Effector memory CD8-positive, alpha-beta T cell (primary cell): ENCODE data around the gene RASIP1.

Experiments
- ATAC-seq: fragments of 150-1000 bp; cut with Tn5 transposase; replicated peaks from 2 replicates; pipeline ENCODE4 v1.10.0; 2021; ENCODE audit warnings: mild to moderate bottlenecking, moderate library complexity
- DNase-seq, 3 experiments: peaks; one replicate each; pipeline ENCODE4 v3.0.0; 2021
- H3K27ac Mint-ChIP-seq, 2 donors: one replicate each; pipeline ENCODE4 v1.8.0; 2022; ENCODE audit warnings: mild to moderate bottlenecking in 2 of 2, mixed read lengths in 2 of 2, moderate library complexity in 2 of 2
- H3K27me3 Mint-ChIP-seq, 2 donors: one replicate each; pipeline ENCODE4 v1.8.0; 2022; ENCODE audit warnings: mixed read lengths in 2 of 2
- H3K36me3 Mint-ChIP-seq: one replicate; pipeline ENCODE4 v1.8.0; 2022; ENCODE audit warnings: mild to moderate bottlenecking, moderate library complexity, mixed read lengths; ENCODE audit not compliant: insufficient read depth
- H3K4me1 Mint-ChIP-seq, 2 donors: one replicate each; pipeline ENCODE4 v1.8.0; 2022; ENCODE audit warnings: low read depth in 2 of 2, mixed read lengths in 2 of 2
- H3K4me3 Mint-ChIP-seq, 2 donors: one replicate each; pipeline ENCODE4 v1.8.0; 2022; ENCODE audit warnings: mild to moderate bottlenecking in 2 of 2, mixed read lengths in 2 of 2, moderate library complexity in 2 of 2
- H3K9me3 Mint-ChIP-seq, 2 donors: one replicate each; pipeline ENCODE4 v1.8.0; 2022; ENCODE audit warnings: mixed read lengths in 2 of 2

The RASIP1 gene

GRCh38 chr19:48750771-48751504, 10.5 kb upstream of the RASIP1 start:
- H3K9me3 Mint-ChIP-seq: no peaks in the 10 kb centered on the region
- H3K36me3 Mint-ChIP-seq: peaks cover 3% of the 10 kb centered on the region
- no peak overlapping the region for H3K27ac Mint-ChIP-seq
- DNase-seq (no peak), ATAC-seq (no peak)
- peaks cover 40 to 81% of the 10 kb centered on the region in 2 donors for H3K27me3 Mint-ChIP-seq
- peak overlapping the region; percentile 24 to 52 for H3K4me3 Mint-ChIP-seq
- H3K4me1 Mint-ChIP-seq: peaks cover 8 to 17% of the 10 kb centered on the region in 2 donors

- DNase-seq: no peak
These were observed 9.9 kb upstream of the RASIP1 start for GRCh38 chr19:48750351-48750750.

DNA sequence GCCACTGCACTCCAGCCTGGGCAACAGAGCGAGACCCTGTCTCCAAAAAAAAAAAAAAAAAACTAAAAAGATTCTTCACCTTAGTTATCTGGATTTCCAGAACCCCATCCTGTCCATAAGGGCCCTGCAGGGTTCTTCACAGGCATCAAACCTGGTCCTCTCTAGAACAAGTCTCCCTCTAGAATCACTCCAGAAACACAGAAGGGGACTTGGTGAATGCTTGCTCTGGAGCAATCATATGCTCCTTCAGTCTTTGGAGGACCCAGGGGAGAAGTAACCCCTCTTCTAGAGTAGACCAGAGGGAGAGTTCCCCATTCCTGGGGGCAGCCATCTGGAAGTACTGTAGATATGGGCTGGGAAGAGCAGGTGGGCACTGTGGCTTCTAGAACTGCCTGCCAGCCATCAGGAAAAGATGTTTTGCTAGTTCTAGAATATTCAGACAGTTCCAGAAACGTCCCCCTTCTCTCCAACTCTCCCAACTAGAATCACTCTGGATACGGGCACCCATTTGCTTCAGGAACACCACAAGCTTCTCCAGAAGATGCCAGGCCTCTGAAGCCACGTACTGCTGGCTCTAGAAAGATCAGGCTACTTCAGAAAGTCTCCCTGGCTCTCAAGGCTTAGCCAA, 9.3 kb upstream of the RASIP1 start:
- no peak overlapping the region for H3K27ac Mint-ChIP-seq
- H3K27me3 Mint-ChIP-seq: peaks cover 42 to 77% of the 10 kb centered on the region in 2 donors
- H3K36me3 Mint-ChIP-seq: peaks cover 3% of the 10 kb centered on the region
- H3K4me3 Mint-ChIP-seq: no peak overlapping the region
- no peaks in the 10 kb centered on the region for H3K9me3 Mint-ChIP-seq
- ATAC-seq (no peak), DNase-seq (no peak)
- peaks cover 10 to 18% of the 10 kb centered on the region in 2 donors for H3K4me1 Mint-ChIP-seq

More at GRCh38 chr19:48750351-48750750, 9.9 kb upstream of the RASIP1 start:
- ATAC-seq: no peak
- H3K9me3 Mint-ChIP-seq: no peaks in the 10 kb centered on the region
- peaks cover 46 to 81% of the 10 kb centered on the region in 2 donors for H3K27me3 Mint-ChIP-seq
- H3K27ac Mint-ChIP-seq: no peak overlapping the region
- peaks cover 10 to 18% of the 10 kb centered on the region in 2 donors for H3K4me1 Mint-ChIP-seq
- H3K36me3 Mint-ChIP-seq: peaks cover 3% of the 10 kb centered on the region
- H3K4me3 Mint-ChIP-seq: no peak overlapping the region

GRCh38 chr19:48746738-48747575, 6.5 kb upstream of the RASIP1 start, which contains the start of gene IZUMO1:
IZUMO1 (minus strand) TSS chr19:48746909; CDS start chr19:48745859, 1,050 bp downstream.
- ATAC-seq (peak; percentile 77), DNase-seq (peak; percentile 34 to 46 (median 38))
- peaks cover 2 to 6% of the 10 kb centered on the region in 2 donors for H3K4me1 Mint-ChIP-seq
- no peak within 1 kb of the TSS for H3K4me3 Mint-ChIP-seq
- H3K9me3 Mint-ChIP-seq: no peaks in the 10 kb centered on the region
- peaks cover 3% of the 10 kb centered on the region for H3K36me3 Mint-ChIP-seq
- H3K27me3 Mint-ChIP-seq: peaks cover 25 to 64% of the 10 kb centered on the region in 2 donors
- no peak within 1 kb of the TSS for H3K27ac Mint-ChIP-seq

- Mint-ChIP-seq H3K9me3 (no peaks in the 10 kb centered on the region), H3K27me3 (peaks cover 20 to 56% of the 10 kb centered on the region in 2 donors)
These were observed 5.7 kb upstream of the RASIP1 start for GRCh38 chr19:48746110-48746509.

DNA sequence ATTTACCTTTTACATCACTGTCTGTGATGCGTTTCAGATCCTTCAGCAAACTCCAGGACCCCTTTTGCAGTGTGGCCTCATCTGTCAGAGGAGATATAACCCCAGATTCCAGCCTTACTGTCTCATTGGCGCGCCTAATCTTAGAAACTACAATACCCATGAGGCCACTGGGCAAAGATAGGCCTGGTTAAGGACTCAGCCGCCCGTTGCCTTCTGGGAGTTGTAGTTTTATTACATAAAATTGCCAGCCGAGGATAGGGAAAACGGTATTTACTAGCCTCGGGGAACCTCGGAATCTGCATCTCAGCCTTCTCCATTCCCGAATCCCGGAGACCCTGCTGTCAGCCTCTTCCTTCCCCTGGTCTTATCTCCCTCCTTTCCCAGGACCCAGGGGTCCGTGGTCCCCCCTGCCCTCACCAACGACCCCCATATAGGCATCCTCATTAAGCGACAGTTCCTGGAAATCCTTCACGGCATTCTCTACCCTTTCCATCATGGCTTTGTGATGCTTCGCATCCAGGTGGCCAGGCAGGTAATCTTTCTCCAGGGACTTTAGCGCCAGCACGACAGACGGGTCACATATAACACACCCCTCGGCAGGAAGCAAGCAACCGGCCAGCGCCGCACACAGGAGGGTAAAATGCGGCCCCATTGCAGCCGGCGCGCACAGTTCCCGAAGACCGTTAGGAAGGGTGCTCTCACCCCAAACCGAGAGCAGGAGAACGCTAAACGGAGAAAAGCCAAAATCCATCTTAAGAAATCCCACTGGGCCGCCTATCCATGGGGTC, 5.0 kb upstream of the RASIP1 start:
- no peaks in the 10 kb centered on the region for H3K9me3 Mint-ChIP-seq
- no peak overlapping the region for H3K27ac Mint-ChIP-seq
- peaks cover 3% of the 10 kb centered on the region for H3K36me3 Mint-ChIP-seq
- peak overlapping the region in 1 of 2 donors; percentile 42 for H3K4me3 Mint-ChIP-seq
- DNase-seq (peak; percentile 44 to 50 (median 47)), ATAC-seq (peak; percentile 82)
- peaks cover 13 to 49% of the 10 kb centered on the region in 2 donors for H3K27me3 Mint-ChIP-seq
- H3K4me1 Mint-ChIP-seq: peaks cover 7 to 8% of the 10 kb centered on the region in 2 donors

More at GRCh38 chr19:48746110-48746509, 5.7 kb upstream of the RASIP1 start:
- H3K4me1 Mint-ChIP-seq: peaks cover 6% of the 10 kb centered on the region in 2 donors
- DNase-seq (no peak), ATAC-seq (no peak)
- no peak overlapping the region for H3K27ac Mint-ChIP-seq
- H3K4me3 Mint-ChIP-seq: no peak overlapping the region
- peaks cover 3% of the 10 kb centered on the region for H3K36me3 Mint-ChIP-seq

GRCh38 chr19:48742096-48742495, 1.7 kb upstream of the RASIP1 start:
- H3K4me3 Mint-ChIP-seq: no peak overlapping the region

DNA sequence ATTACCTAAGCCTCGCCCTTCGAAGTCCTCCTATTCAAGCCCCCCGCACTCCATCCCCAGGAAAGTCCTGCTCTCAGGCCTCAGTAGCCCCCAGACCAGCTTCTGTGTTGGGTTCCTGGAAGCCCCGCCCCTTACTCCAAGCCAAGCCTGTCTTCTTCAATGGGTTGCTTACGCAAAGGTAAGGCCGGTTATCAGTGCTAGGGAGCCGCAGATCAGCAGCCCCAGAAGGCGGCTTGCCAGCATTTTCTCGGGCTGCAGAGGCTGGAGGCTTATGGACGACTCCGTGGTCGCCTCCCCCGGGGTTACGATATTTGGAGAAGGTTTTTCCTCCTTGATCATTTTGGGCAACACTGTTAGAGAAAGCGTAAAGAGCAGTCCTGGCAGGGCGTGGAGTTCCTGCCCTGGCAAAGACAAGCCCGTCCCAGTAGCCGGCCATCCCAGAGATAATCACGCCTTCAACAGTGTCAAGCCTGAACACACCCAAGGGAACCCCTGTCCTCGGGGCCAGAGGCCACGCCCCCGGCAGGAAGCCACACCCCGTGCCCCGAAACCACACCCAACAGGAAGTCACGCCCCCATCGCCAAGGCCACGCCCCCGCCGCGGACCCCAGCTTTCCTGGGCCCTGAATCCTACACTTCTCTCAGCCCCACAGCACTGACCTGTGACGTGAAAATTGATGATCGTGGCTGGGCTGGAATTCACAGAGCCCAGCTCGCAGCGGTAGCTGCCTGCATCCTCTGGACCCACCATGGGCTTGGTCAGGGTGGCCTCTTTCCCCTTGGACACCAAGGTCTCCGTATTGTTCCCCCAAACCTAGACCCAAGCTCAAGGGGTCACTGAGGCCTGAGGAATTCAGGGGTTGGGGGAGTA, 954 bp upstream of the RASIP1 start:
- H3K9me3 Mint-ChIP-seq: no peaks in the 10 kb centered on the region
- no peaks in the 10 kb centered on the region for H3K36me3 Mint-ChIP-seq
- H3K4me1 Mint-ChIP-seq: peaks cover 12 to 14% of the 10 kb centered on the region in 2 donors
- no peak overlapping the region for H3K4me3 Mint-ChIP-seq
- ATAC-seq: no peak
- no peak overlapping the region for H3K27ac Mint-ChIP-seq
- DNase-seq: no peak
- peaks cover 10 to 26% of the 10 kb centered on the region in 2 donors for H3K27me3 Mint-ChIP-seq

More at GRCh38 chr19:48742096-48742495, 1.7 kb upstream of the RASIP1 start:
- Mint-ChIP-seq H3K36me3 (peaks cover under 1% of the 10 kb centered on the region), H3K4me1 (peaks cover 12 to 14% of the 10 kb centered on the region in 2 donors), H3K27ac (no peak overlapping the region), H3K27me3 (peaks cover 12 to 33% of the 10 kb centered on the region in 2 donors), H3K9me3 (no peaks in the 10 kb centered on the region)
- DNase-seq (no peak), ATAC-seq (no peak)

DNA sequence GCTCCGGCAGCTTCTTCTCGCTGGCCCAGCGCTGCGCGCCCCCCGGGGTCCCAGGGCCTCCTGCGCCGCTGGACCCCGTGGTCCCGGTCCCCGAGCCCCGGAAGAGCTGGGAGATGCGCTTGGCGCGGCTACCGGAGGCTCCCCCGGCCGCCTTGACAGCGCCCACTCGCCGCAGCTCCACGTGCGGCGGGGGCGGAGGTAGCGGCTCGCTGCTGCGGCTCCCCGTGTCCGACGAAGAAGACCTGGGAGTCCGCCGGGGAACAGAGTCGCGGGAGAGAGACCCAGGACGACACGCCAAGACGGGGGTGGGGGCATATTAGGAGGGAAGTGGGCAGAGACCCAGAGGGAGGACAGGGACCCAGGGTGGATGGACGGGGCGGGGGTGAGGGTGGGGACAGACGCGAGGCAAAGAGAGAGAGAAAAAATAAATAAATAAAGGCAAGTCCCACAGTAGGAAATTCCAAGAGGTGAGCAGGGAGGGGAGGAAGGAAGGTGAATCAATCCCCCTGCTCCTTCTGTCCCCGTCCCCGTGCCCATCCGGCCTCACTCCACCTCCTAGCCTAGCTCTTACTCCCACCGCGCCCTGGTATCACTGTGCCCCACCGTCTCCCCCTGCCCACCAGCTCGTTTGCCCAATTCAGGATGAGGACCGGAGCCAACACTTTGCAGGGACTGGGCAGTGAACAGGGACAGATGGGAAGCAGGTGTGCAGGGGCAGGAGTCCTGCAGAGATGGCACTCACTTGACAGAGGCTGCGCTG, 826 bp downstream of the RASIP1 start:
- no peaks in the 10 kb centered on the region for H3K9me3 Mint-ChIP-seq
- DNase-seq: no peak
- no peaks in the 10 kb centered on the region for H3K36me3 Mint-ChIP-seq
- peaks cover 8 to 12% of the 10 kb centered on the region in 2 donors for H3K4me1 Mint-ChIP-seq
- H3K4me3 Mint-ChIP-seq: peak overlapping the region; percentile 50 to 52
- H3K27ac Mint-ChIP-seq: no peak overlapping the region
- peak; percentile 13 for ATAC-seq
- peaks cover 0 to 13% of the 10 kb centered on the region in 2 donors for H3K27me3 Mint-ChIP-seq

DNA sequence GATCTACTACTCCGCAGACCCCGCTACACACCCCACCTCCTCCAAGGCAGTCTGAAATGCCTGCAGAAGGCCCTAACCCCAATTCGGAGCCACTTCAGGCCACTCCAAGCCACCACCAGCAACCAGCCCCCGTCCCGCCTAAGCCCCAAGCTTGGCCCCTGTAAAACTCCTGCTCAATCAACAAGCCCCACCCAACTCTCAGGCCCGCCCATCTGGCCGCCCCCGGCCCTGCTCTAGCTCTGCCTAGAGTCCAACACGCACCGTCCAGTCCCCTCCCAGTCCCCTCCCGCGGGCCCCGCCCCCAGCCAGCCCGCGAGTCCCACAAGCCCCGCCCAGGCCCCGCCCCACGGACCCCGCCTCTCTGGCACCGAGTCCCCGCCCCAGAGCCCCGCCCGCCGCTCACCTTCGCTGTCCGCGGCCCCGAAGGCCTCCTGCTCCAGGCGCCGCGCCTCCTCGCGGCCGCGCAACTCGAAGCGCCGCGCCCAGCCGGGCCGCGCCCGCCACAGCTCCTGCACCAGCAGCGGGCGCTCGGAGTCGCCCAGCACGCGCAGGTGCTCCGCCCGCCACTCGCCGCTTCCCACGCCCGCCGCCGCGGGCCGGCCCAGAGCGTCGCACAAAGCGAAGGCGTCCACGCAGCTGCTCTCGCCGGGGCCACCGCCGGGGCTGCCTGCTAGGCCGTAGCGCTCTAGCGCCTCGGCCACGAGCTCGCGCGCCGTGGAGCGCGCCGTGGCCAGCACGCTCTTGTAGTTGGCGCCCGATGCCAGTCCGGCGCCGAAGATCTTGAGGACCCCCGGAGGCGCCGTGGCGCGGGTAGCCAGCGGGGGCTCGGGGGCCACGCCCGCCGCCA, 1.6 kb downstream of the RASIP1 start:
- Mint-ChIP-seq H3K4me3 (peak overlapping the region; percentile 68 to 69), H3K4me1 (peaks cover 8 to 12% of the 10 kb centered on the region in 2 donors), H3K9me3 (no peaks in the 10 kb centered on the region), H3K36me3 (no peaks in the 10 kb centered on the region), H3K27ac (peak overlapping the region in 1 of 2 donors; percentile 22), H3K27me3 (peaks cover 0 to 7% of the 10 kb centered on the region in 2 donors)
- ATAC-seq: peak; percentile 91
- peak; percentile 73 to 81 (median 80) for DNase-seq
